ENCODE data around the gene EFR3B. TPM values are rescaled to one million over a fixed set of nuclear protein-coding genes. Genes with fewer than 3 reads are reported as not detected.
"Not testable (repeated sequence)": the region's sequence is repeated elsewhere in the genome, so short reads cannot be mapped to it uniquely, and the experiment has no call there.

The EFR3B gene
- total and polyA plus RNA-seq, 7 donors, result 0.59 to 12.7 (median 1.7) TPM

DNA sequence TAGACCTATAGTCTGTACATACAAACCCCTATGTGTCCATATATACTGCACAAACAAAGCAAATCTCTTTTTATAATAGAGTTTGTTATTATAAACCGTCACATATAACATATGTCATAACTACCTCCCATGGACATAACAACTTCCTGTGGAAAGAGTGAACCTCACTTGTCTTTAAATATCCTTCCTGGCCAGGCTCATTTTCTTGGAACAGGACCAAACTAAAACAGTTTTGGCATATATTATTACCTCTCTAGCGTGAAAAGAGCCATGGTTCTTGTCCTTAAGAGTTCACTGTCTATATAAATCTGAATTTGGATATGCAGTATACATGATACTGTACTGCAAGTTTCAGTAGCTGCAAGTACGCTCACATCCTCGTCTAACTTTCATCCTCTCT lies 41.8 kb upstream of the EFR3B start:
- Histone ChIP-seq H3K36me3 (ENCODE audit: insufficient read depth in 1 of 2, low read depth in 1 of 2) (no peaks in the 10 kb centered on the region), H3K27me3 (ENCODE audit: insufficient read depth in 3 of 3, low read length in 2 of 3) (no peaks in the 10 kb centered on the region), H3K9me3 (no peaks in the 10 kb centered on the region), H3K4me1 (peaks cover 21% of the 10 kb centered on the region), H3K27ac (peak overlapping the region; percentile 50), H3K4me3 (no peak overlapping the region)
- WGBS, 3 donors, result 18 to 35% (median 23%) methylated on average over 4 of the region's 4 CpGs
- ATAC-seq (peak in 1 of 4 donors; percentile 24), DNase-seq (no peak)
- intact Hi-C loops (cut with DNase I), result no loop called here
- TF ChIP-seq, protein P1, sequence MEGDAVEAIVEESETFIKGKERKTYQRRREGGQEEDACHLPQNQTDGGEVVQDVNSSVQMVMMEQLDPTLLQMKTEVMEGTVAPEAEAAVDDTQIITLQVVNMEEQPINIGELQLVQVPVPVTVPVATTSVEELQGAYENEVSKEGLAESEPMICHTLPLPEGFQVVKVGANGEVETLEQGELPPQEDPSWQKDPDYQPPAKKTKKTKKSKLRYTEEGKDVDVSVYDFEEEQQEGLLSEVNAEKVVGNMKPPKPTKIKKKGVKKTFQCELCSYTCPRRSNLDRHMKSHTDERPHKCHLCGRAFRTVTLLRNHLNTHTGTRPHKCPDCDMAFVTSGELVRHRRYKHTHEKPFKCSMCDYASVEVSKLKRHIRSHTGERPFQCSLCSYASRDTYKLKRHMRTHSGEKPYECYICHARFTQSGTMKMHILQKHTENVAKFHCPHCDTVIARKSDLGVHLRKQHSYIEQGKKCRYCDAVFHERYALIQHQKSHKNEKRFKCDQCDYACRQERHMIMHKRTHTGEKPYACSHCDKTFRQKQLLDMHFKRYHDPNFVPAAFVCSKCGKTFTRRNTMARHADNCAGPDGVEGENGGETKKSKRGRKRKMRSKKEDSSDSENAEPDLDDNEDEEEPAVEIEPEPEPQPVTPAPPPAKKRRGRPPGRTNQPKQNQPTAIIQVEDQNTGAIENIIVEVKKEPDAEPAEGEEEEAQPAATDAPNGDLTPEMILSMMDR (IDR thresholded peaks at IDR 0.05), result no peak

GRCh38 chr2:25000503-25001324 lies 41.2 kb upstream of the EFR3B start:
- TF ChIP-seq, protein P1 (IDR thresholded peaks at IDR 0.05), result no peak
- Histone ChIP-seq H3K4me1 (peaks cover 21% of the 10 kb centered on the region), H3K27ac (peak overlapping the region; percentile 50), H3K27me3 (ENCODE audit: insufficient read depth in 3 of 3, low read length in 2 of 3) (no peaks in the 10 kb centered on the region), H3K36me3 (ENCODE audit: insufficient read depth in 1 of 2, low read depth in 1 of 2) (no peaks in the 10 kb centered on the region), H3K9me3 (no peaks in the 10 kb centered on the region), H3K4me3 (no peak overlapping the region)
- 60 to 62% (median 61%) methylated on average over 6 of the region's 6 CpGs for whole genome bisulfite sequencing, 3 donors
- DNase-seq (no peak), ATAC-seq (no peak)
- intact Hi-C loops (cut with DNase I), result no loop called here

DNA sequence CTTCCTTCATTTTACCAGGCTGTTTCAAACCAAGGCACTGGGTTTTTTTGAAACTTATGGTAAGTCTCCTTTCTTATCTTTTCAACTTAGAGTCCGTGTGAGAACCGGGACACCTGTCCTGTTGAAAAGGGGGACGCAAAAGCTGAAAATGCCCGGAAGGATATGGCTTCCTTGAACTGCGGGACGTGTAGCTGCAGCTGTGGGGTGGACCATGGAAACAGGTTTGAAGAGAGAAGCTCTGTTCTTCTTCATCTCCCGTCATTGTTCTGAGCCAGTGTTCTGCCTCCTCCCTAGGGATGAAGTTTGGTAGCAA lies 40.6 kb upstream of the EFR3B start:
- Histone ChIP-seq H3K36me3 (ENCODE audit: insufficient read depth in 1 of 2, low read depth in 1 of 2) (no peaks in the 10 kb centered on the region), H3K27ac (no peak overlapping the region), H3K4me1 (peaks cover 21% of the 10 kb centered on the region), H3K27me3 (ENCODE audit: insufficient read depth in 3 of 3, low read length in 2 of 3) (no peaks in the 10 kb centered on the region), H3K9me3 (no peaks in the 10 kb centered on the region), H3K4me3 (no peak overlapping the region)
- ATAC-seq (no peak), DNase-seq (no peak)
- TF ChIP-seq, protein P1 (IDR thresholded peaks at IDR 0.05), result no peak
- 75 to 80% (median 80%) methylated on average over 7 of the region's 7 CpGs for WGBS, 3 donors
- intact Hi-C loops (cut with DNase I), result no loop called here

DNA sequence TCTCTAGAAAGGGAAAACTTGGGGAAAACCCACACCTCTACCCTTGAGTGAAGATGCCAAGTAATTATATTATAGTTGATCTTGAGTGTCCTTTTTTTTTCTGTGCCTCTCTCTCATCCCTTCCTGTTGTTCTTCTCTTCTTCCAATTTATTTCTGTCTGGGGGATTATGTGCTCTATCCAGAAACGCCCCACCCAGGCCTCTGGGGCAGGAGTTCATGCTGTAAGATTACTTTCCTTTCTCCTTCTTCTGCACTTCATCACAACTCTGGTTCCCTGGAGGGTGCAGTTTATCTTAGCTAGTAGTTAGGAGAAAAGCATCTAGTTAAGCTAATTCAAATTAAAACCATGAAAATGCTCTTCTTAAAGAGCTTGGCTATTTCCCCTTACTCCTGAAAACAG lies 39.8 kb upstream of the EFR3B start:
- 63 to 79% (median 73%) methylated on average over 1 of the region's 1 CpG for WGBS, 3 donors
- H3K4me1 ChIP-seq, result peaks cover 14% of the 10 kb centered on the region
- H3K36me3 ChIP-seq (ENCODE audit: insufficient read depth in 1 of 2, low read depth in 1 of 2), result no peaks in the 10 kb centered on the region
- ATAC-seq (no peak), DNase-seq (no peak)
- intact Hi-C loops (cut with DNase I), result no loop called here
- H3K4me3 ChIP-seq, result no peak overlapping the region
- H3K27me3 ChIP-seq (ENCODE audit: insufficient read depth in 3 of 3, low read length in 2 of 3), result no peaks in the 10 kb centered on the region
- H3K9me3 ChIP-seq, result no peaks in the 10 kb centered on the region
- H3K27ac ChIP-seq, result no peak overlapping the region
- TF ChIP-seq, protein P1 (IDR thresholded peaks at IDR 0.05), result no peak

- H3K4me1 ChIP-seq, result peaks cover 12% of the 10 kb centered on the region
- H3K36me3 ChIP-seq (ENCODE audit: insufficient read depth in 1 of 2, low read depth in 1 of 2), result no peaks in the 10 kb centered on the region
- peak overlapping the region; percentile 75 for H3K27ac ChIP-seq
- 24 to 44% (median 26%) methylated on average over 11 of the region's 11 CpGs for WGBS, 3 donors
- H3K4me3 ChIP-seq, result peak overlapping the region; percentile 43
- H3K9me3 ChIP-seq, result no peaks in the 10 kb centered on the region
- intact Hi-C loops (cut with DNase I), result no loop called here
- H3K27me3 ChIP-seq (ENCODE audit: insufficient read depth in 3 of 3, low read length in 2 of 3), result no peaks in the 10 kb centered on the region
- ATAC-seq, result peak; percentile 69 to 98 (median 94)
- DNase-seq, result no peak
- TF ChIP-seq, protein P1 (IDR thresholded peaks at IDR 0.05), result no peak
These were observed 31.9 kb upstream of the EFR3B start for GRCh38 chr2:25009954-25010353.

GRCh38 chr2:25011342-25011741 lies 30.5 kb upstream of the EFR3B start:
- ATAC-seq; intact Hi-C loops (cut with DNase I); H3K9me3 ChIP-seq; DNase-seq; H3K36me3 ChIP-seq (ENCODE audit: insufficient read depth in 1 of 2, low read depth in 1 of 2); H3K27ac ChIP-seq; H3K4me3 ChIP-seq; H3K27me3 ChIP-seq (ENCODE audit: insufficient read depth in 3 of 3, low read length in 2 of 3): not testable (repeated sequence)
- peaks cover 12% of the 10 kb centered on the region for H3K4me1 ChIP-seq
- 95 to 100% (median 99%) methylated on average over 2 of the region's 2 CpGs for WGBS, 3 donors
